ENCODE measurements around the gene RAPGEF6.

RAPGEF6 gene

GRCh38 chr5:131671994-131672655 lies 37.1 kb upstream of the RAPGEF6 start:
- Histone ChIP-seq H3K27me3 (ENCODE audit: control insufficient read depth in 5 of 5, insufficient read depth in 4 of 5, low read length in 5 of 5) (no peaks in the 10 kb centered on the region), H3K4me3 (ENCODE audit: low read depth in 1 of 5, low read length in 5 of 5) (no peak overlapping the region), H3K36me3 (ENCODE audit: control insufficient read depth in 5 of 5, insufficient read depth in 5 of 5, low read length in 5 of 5) (peaks cover 17 to 41% (median 22%) of the 10 kb centered on the region in 5 donors), H3K4me1 (ENCODE audit: control insufficient read depth in 5 of 5, insufficient read depth in 5 of 5, low read length in 5 of 5) (peaks cover 0 to 39% (median 23%) of the 10 kb centered on the region in 5 donors), H3K27ac (ENCODE audit: low read depth, low read length) (peak overlapping the region; percentile 78), H3K9me3 (ENCODE audit: control insufficient read depth in 5 of 5, low read length in 5 of 5) (no peaks in the 10 kb centered on the region), H3K9ac (ENCODE audit: low read length in 5 of 5) (peak overlapping the region in 1 of 5 donors; percentile 41)

GRCh38 chr5:131671409-131671808 lies 36.4 kb upstream of the RAPGEF6 start:
- Histone ChIP-seq H3K36me3 (ENCODE audit: control insufficient read depth in 5 of 5, insufficient read depth in 5 of 5, low read length in 5 of 5) (peaks cover 9 to 34% (median 17%) of the 10 kb centered on the region in 5 donors), H3K9ac (ENCODE audit: low read length in 5 of 5) (peak overlapping the region in 2 of 5 donors; percentile 18 to 67), H3K27me3 (ENCODE audit: control insufficient read depth in 5 of 5, insufficient read depth in 4 of 5, low read length in 5 of 5) (no peaks in the 10 kb centered on the region), H3K4me1 (ENCODE audit: control insufficient read depth in 5 of 5, insufficient read depth in 5 of 5, low read length in 5 of 5) (peaks cover 0 to 44% (median 23%) of the 10 kb centered on the region in 5 donors), H3K4me3 (ENCODE audit: low read depth in 1 of 5, low read length in 5 of 5) (peak overlapping the region in 2 of 5 donors; percentile 9 to 14), H3K9me3 (ENCODE audit: control insufficient read depth in 5 of 5, low read length in 5 of 5) (no peaks in the 10 kb centered on the region), H3K27ac (ENCODE audit: low read depth, low read length) (peak overlapping the region; percentile 78)

GRCh38 chr5:131664929-131665328 lies 29.9 kb upstream of the RAPGEF6 start:
- Histone ChIP-seq H3K4me3 (ENCODE audit: low read depth in 1 of 5, low read length in 5 of 5) (no peak overlapping the region), H3K27ac (ENCODE audit: low read depth, low read length) (no peak overlapping the region), H3K27me3 (ENCODE audit: control insufficient read depth in 5 of 5, insufficient read depth in 4 of 5, low read length in 5 of 5) (no peaks in the 10 kb centered on the region), H3K4me1 (ENCODE audit: control insufficient read depth in 5 of 5, insufficient read depth in 5 of 5, low read length in 5 of 5) (peaks cover 0 to 10% (median 0%) of the 10 kb centered on the region in 5 donors), H3K36me3 (ENCODE audit: control insufficient read depth in 5 of 5, insufficient read depth in 5 of 5, low read length in 5 of 5) (peaks cover 21 to 41% (median 37%) of the 10 kb centered on the region in 5 donors), H3K9me3 (ENCODE audit: control insufficient read depth in 5 of 5, low read length in 5 of 5) (peaks cover 2 to 16% (median 12%) of the 10 kb centered on the region in 5 donors), H3K9ac (ENCODE audit: low read length in 5 of 5) (no peak overlapping the region)

- peaks cover 0 to 4% (median 0%) of the 10 kb centered on the region in 5 donors for H3K4me1 ChIP-seq (ENCODE audit: control insufficient read depth in 5 of 5, insufficient read depth in 5 of 5, low read length in 5 of 5)
- H3K27ac ChIP-seq (ENCODE audit: low read depth, low read length) = no peak overlapping the region
- peaks cover 31 to 48% (median 38%) of the 10 kb centered on the region in 5 donors for H3K36me3 ChIP-seq (ENCODE audit: control insufficient read depth in 5 of 5, insufficient read depth in 5 of 5, low read length in 5 of 5)
- no peak overlapping the region for H3K4me3 ChIP-seq (ENCODE audit: low read depth in 1 of 5, low read length in 5 of 5)
- peaks cover 2 to 23% (median 20%) of the 10 kb centered on the region in 5 donors for H3K9me3 ChIP-seq (ENCODE audit: control insufficient read depth in 5 of 5, low read length in 5 of 5)
- H3K9ac ChIP-seq (ENCODE audit: low read length in 5 of 5) = no peak overlapping the region
- no peaks in the 10 kb centered on the region for H3K27me3 ChIP-seq (ENCODE audit: control insufficient read depth in 5 of 5, insufficient read depth in 4 of 5, low read length in 5 of 5)
Observed at GRCh38 chr5:131661933-131662332, 26.9 kb upstream of the RAPGEF6 start.

- Histone ChIP-seq H3K4me1 (ENCODE audit: control insufficient read depth in 5 of 5, insufficient read depth in 5 of 5, low read length in 5 of 5) (no peaks in the 10 kb centered on the region), H3K27ac (ENCODE audit: low read depth, low read length) (no peak overlapping the region), H3K9me3 (ENCODE audit: control insufficient read depth in 5 of 5, low read length in 5 of 5) (peaks cover 2 to 23% (median 20%) of the 10 kb centered on the region in 5 donors), H3K4me3 (ENCODE audit: low read depth in 1 of 5, low read length in 5 of 5) (no peak overlapping the region), H3K36me3 (ENCODE audit: control insufficient read depth in 5 of 5, insufficient read depth in 5 of 5, low read length in 5 of 5) (peaks cover 24 to 48% (median 39%) of the 10 kb centered on the region in 5 donors), H3K27me3 (ENCODE audit: control insufficient read depth in 5 of 5, insufficient read depth in 4 of 5, low read length in 5 of 5) (no peaks in the 10 kb centered on the region), H3K9ac (ENCODE audit: low read length in 5 of 5) (no peak overlapping the region)
Observed at GRCh38 chr5:131659841-131660240, 24.8 kb upstream of the RAPGEF6 start.

GRCh38 chr5:131659290-131659689 lies 24.3 kb upstream of the RAPGEF6 start:
- H3K27ac ChIP-seq (ENCODE audit: low read depth, low read length) = no peak overlapping the region
- H3K9ac ChIP-seq (ENCODE audit: low read length in 5 of 5) = no peak overlapping the region
- H3K27me3 ChIP-seq (ENCODE audit: control insufficient read depth in 5 of 5, insufficient read depth in 4 of 5, low read length in 5 of 5) = no peaks in the 10 kb centered on the region
- H3K9me3 ChIP-seq (ENCODE audit: control insufficient read depth in 5 of 5, low read length in 5 of 5) = peaks cover 2 to 23% (median 20%) of the 10 kb centered on the region in 5 donors
- H3K36me3 ChIP-seq (ENCODE audit: control insufficient read depth in 5 of 5, insufficient read depth in 5 of 5, low read length in 5 of 5) = peaks cover 28 to 50% (median 38%) of the 10 kb centered on the region in 5 donors
- no peak overlapping the region for H3K4me3 ChIP-seq (ENCODE audit: low read depth in 1 of 5, low read length in 5 of 5)
- no peaks in the 10 kb centered on the region for H3K4me1 ChIP-seq (ENCODE audit: control insufficient read depth in 5 of 5, insufficient read depth in 5 of 5, low read length in 5 of 5)

GRCh38 chr5:131654776-131655175 lies 19.7 kb upstream of the RAPGEF6 start:
- Histone ChIP-seq H3K27me3 (ENCODE audit: control insufficient read depth in 5 of 5, insufficient read depth in 4 of 5, low read length in 5 of 5) (no peaks in the 10 kb centered on the region), H3K36me3 (ENCODE audit: control insufficient read depth in 5 of 5, insufficient read depth in 5 of 5, low read length in 5 of 5) (peaks cover 26 to 44% (median 32%) of the 10 kb centered on the region in 5 donors)

GRCh38 chr5:131654309-131654708 lies 19.3 kb upstream of the RAPGEF6 start:
- peaks cover 21 to 40% (median 33%) of the 10 kb centered on the region in 5 donors for H3K36me3 ChIP-seq (ENCODE audit: control insufficient read depth in 5 of 5, insufficient read depth in 5 of 5, low read length in 5 of 5)
- H3K9ac ChIP-seq (ENCODE audit: low read length in 5 of 5) = no peak overlapping the region
- H3K27me3 ChIP-seq (ENCODE audit: control insufficient read depth in 5 of 5, insufficient read depth in 4 of 5, low read length in 5 of 5) = no peaks in the 10 kb centered on the region
- H3K27ac ChIP-seq (ENCODE audit: low read depth, low read length) = no peak overlapping the region
- no peak overlapping the region for H3K4me3 ChIP-seq (ENCODE audit: low read depth in 1 of 5, low read length in 5 of 5)
- H3K9me3 ChIP-seq (ENCODE audit: control insufficient read depth in 5 of 5, low read length in 5 of 5) = peaks cover 0 to 5% (median 0%) of the 10 kb centered on the region in 5 donors
- H3K4me1 ChIP-seq (ENCODE audit: control insufficient read depth in 5 of 5, insufficient read depth in 5 of 5, low read length in 5 of 5) = no peaks in the 10 kb centered on the region

More at GRCh38 chr5:131654776-131655175, 19.7 kb upstream of the RAPGEF6 start:
- no peak overlapping the region for H3K27ac ChIP-seq (ENCODE audit: low read depth, low read length)
- peaks cover 0 to 10% (median 3%) of the 10 kb centered on the region in 5 donors for H3K9me3 ChIP-seq (ENCODE audit: control insufficient read depth in 5 of 5, low read length in 5 of 5)
- H3K9ac ChIP-seq (ENCODE audit: low read length in 5 of 5) = no peak overlapping the region
- no peak overlapping the region for H3K4me3 ChIP-seq (ENCODE audit: low read depth in 1 of 5, low read length in 5 of 5)
- H3K4me1 ChIP-seq (ENCODE audit: control insufficient read depth in 5 of 5, insufficient read depth in 5 of 5, low read length in 5 of 5) = no peaks in the 10 kb centered on the region

DNA sequence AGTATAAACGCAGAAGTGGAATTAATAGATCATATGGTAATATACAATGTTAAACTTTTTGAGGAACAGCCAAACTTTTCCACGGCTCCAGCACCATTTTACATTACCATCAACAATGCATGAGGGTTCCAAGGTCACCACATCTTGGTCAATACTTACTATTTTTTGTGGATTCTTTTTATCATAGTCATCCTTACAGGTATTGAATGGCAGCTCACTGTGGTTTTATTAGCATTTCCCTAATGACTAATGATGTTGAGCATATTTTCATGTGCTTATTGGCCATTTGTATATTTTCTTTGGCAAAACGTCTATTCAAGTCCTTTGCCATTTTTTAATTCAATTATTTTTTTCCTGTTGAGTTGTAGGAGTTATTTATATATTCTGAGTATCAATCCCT lies 14.1 kb upstream of the RAPGEF6 start:
- H3K27me3 ChIP-seq (ENCODE audit: control insufficient read depth in 5 of 5, insufficient read depth in 4 of 5, low read length in 5 of 5) = no peaks in the 10 kb centered on the region
- peaks cover 0 to 3% (median 0%) of the 10 kb centered on the region in 5 donors for H3K4me1 ChIP-seq (ENCODE audit: control insufficient read depth in 5 of 5, insufficient read depth in 5 of 5, low read length in 5 of 5)
- H3K4me3 ChIP-seq (ENCODE audit: low read depth in 1 of 5, low read length in 5 of 5) = no peak overlapping the region
- H3K36me3 ChIP-seq (ENCODE audit: control insufficient read depth in 5 of 5, insufficient read depth in 5 of 5, low read length in 5 of 5) = peaks cover 36 to 54% (median 52%) of the 10 kb centered on the region in 5 donors
- H3K9ac ChIP-seq (ENCODE audit: low read length in 5 of 5) = no peak overlapping the region
- no peaks in the 10 kb centered on the region for H3K9me3 ChIP-seq (ENCODE audit: control insufficient read depth in 5 of 5, low read length in 5 of 5)
- no peak overlapping the region for H3K27ac ChIP-seq (ENCODE audit: low read depth, low read length)

DNA sequence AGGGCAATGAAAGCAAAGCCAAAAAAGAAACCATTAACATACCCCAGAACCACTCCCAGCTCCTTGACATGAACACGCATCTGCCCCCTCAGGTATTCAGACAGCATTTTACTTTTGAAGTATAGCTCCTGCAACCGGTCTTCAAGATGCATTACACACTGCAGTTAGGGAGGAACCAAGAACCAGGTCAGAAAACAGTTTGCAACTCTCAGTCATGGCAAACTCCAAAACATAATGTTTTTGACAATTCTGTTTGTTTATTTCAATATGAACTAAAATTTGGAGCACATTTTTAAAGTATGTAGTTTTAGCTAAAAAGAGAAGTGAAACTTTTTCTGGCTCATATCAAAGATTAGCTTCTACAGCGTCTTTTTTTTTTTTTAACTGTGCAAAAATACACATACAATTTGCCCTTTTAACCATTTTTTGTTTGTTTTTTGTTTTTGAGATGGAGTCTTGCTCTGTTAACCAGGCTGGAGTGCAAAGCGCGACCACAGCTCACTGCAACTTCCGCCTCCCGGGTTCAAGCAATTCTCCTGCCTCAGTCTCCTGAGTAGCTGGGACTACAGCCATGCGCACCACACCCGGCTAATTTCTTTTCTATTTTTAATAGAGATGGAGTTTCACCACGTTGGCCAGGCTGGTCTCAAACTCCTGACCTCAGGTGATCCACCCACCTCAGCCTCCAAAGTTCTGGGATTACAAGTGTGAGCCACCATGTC lies 12.2 kb upstream of the RAPGEF6 start:
- H3K9ac ChIP-seq (ENCODE audit: low read length in 5 of 5) = peak overlapping the region in 1 of 5 donors; percentile 16
- no peak overlapping the region for H3K27ac ChIP-seq (ENCODE audit: low read depth, low read length)
- H3K4me1 ChIP-seq (ENCODE audit: control insufficient read depth in 5 of 5, insufficient read depth in 5 of 5, low read length in 5 of 5) = peaks cover 0 to 3% (median 0%) of the 10 kb centered on the region in 5 donors
- H3K9me3 ChIP-seq (ENCODE audit: control insufficient read depth in 5 of 5, low read length in 5 of 5) = no peaks in the 10 kb centered on the region
- no peak overlapping the region for H3K4me3 ChIP-seq (ENCODE audit: low read depth in 1 of 5, low read length in 5 of 5)
- H3K27me3 ChIP-seq (ENCODE audit: control insufficient read depth in 5 of 5, insufficient read depth in 4 of 5, low read length in 5 of 5) = no peaks in the 10 kb centered on the region
- H3K36me3 ChIP-seq (ENCODE audit: control insufficient read depth in 5 of 5, insufficient read depth in 5 of 5, low read length in 5 of 5) = peaks cover 36 to 62% (median 45%) of the 10 kb centered on the region in 5 donors

All from subcutaneous abdominal adipose tissue (tissue), 5 donors.